Liver (tissue), 3 donors: ENCODE measurements around the gene LRRC23.

Experiments
- FOXA1 ChIP-seq: IDR thresholded peaks from 2 replicates; pipeline ENCODE4 v1.6.1; 2016; ENCODE audit warnings: antibody characterized with exemption
- GABPA ChIP-seq, 2 donors: IDR thresholded peaks in 1 of 2; conservative IDR thresholded peaks in 1 of 2; 2 replicates each; pipeline ENCODE4 v1.6.1; 2016; ENCODE audit warnings: antibody characterized with exemption in 2 of 2, mild to moderate bottlenecking in 1 of 2, moderate library complexity in 1 of 2
- JUND ChIP-seq, 2 donors: IDR thresholded peaks; 2 replicates each; pipeline ENCODE4 v1.6.1; 2016; ENCODE audit warnings: antibody characterized with exemption in 2 of 2
- RAD21 ChIP-seq, 2 donors: IDR thresholded peaks; 2 replicates each; pipeline ENCODE4 v1.6.1; 2016; ENCODE audit warnings: antibody characterized with exemption in 2 of 2, mild to moderate bottlenecking in 2 of 2
- YY1 ChIP-seq: IDR thresholded peaks from 2 replicates; pipeline ENCODE4 v1.6.1; 2016; ENCODE audit warnings: antibody characterized with exemption, mild to moderate bottlenecking
- TF ChIP-seq, protein P1 (sequence below): fragments of 150-350 bp; IDR thresholded peaks from 2 replicates; pipeline ENCODE4 v1.5.1; 2017; ENCODE audit warnings: improper control_type of control experiment, low read depth, low read length; ENCODE audit not compliant: missing input control
- donor health status: healthy.
- donor health status: healthy.

DNA sequence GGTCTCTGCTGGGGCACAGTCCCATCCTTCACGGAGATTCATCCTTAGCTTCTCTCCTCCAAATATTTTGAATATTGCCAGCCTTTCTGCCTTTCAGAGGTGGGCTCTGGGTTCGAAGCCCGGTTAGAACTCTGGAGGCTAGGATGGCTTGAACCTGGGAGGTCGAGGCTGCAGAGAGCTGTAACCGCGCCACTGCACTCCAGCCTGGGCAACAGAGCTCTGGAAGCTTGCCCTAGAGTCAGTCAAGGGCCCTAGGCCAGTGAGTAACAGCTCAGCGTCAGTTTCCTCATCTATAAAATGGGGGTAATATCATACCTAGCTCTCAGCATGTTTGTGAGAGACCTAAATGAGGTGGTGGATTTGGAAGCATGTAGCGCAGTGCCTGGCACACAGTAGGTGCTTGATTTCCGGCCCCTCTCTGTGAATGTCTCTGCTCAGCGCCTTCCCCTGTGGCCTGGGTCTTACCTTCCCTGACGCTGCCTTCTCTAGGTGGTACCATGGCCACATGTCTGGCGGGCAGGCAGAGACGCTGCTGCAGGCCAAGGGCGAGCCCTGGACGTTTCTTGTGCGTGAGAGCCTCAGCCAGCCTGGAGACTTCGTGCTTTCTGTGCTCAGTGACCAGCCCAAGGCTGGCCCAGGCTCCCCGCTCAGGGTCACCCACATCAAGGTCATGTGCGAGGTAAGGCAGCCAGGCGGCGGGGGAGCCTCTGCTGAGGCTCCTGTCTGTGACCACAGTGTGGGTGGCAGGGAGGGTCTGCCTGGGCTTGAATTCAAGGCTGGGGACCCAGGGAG lies 49.9 kb downstream of the LRRC23 start:
- no peak for TF ChIP-seq JUND (IDR thresholded peaks at IDR 0.05)
- TF ChIP-seq YY1 = no peak
- no peak for TF ChIP-seq FOXA1
- TF ChIP-seq, protein P1, sequence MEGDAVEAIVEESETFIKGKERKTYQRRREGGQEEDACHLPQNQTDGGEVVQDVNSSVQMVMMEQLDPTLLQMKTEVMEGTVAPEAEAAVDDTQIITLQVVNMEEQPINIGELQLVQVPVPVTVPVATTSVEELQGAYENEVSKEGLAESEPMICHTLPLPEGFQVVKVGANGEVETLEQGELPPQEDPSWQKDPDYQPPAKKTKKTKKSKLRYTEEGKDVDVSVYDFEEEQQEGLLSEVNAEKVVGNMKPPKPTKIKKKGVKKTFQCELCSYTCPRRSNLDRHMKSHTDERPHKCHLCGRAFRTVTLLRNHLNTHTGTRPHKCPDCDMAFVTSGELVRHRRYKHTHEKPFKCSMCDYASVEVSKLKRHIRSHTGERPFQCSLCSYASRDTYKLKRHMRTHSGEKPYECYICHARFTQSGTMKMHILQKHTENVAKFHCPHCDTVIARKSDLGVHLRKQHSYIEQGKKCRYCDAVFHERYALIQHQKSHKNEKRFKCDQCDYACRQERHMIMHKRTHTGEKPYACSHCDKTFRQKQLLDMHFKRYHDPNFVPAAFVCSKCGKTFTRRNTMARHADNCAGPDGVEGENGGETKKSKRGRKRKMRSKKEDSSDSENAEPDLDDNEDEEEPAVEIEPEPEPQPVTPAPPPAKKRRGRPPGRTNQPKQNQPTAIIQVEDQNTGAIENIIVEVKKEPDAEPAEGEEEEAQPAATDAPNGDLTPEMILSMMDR = no peak
- TF ChIP-seq RAD21 (IDR thresholded peaks at IDR 0.05) = no peak
- TF ChIP-seq GABPA (IDR thresholded peaks at IDR 0.05 in 1 of 2, conservative IDR thresholded peaks at IDR 0.05 in 1 of 2) = no peak
